Neural progenitor cell (in vitro differentiated cells): Measurements from ENCODE around the gene SDC4. TPM values are rescaled to one million over a fixed set of nuclear protein-coding genes. Genes with fewer than 3 reads are reported as not detected.

Experiments used
- DNase-seq: peaks from one replicate; pipeline ENCODE4 v3.0.0-alpha.2; 2016; ENCODE audit warnings: low spot score
- H2AFZ ChIP-seq: fragments of 200-600 bp; sonication (generic); replicated peaks from 2 replicates; pipeline ENCODE4 v1.6.1; 2016; ENCODE audit warnings: antibody characterized with exemption
- H3F3A ChIP-seq: fragments of 200-600 bp; sonication (generic); 2 replicates; pipeline ENCODE4 v1.6.1; 2016; ENCODE audit warnings: antibody characterized with exemption, low read depth
- H3K27ac ChIP-seq: fragments of 200-600 bp; sonication (generic); 2 replicates; pipeline ENCODE4 v1.5.1; 2016; ENCODE audit warnings: mild to moderate bottlenecking
- H3K27me3 ChIP-seq: fragments of 200-600 bp; sonication (generic); 2 replicates; pipeline ENCODE4 v1.6.1; 2016; ENCODE audit warnings: mild to moderate bottlenecking, moderate library complexity
- H3K36me3 ChIP-seq: fragments of 200-600 bp; sonication (generic); 2 replicates; pipeline ENCODE4 v1.5.1; 2016
- H3K4me1 ChIP-seq: fragments of 200-600 bp; sonication (generic); 2 replicates; pipeline ENCODE4 v1.6.1; 2016; ENCODE audit warnings: mixed run types
- H3K4me2 ChIP-seq: fragments of 200-600 bp; sonication (generic); 2 replicates; pipeline ENCODE4 v1.6.1; 2016
- H3K4me3 ChIP-seq: fragments of 200-600 bp; sonication (generic); 2 replicates; pipeline ENCODE4 v1.5.1; 2016
- H3K79me2 ChIP-seq: fragments of 200-600 bp; sonication (generic); 2 replicates; pipeline ENCODE4 v1.6.1; 2016; ENCODE audit warnings: low read depth
- H3K9ac ChIP-seq: fragments of 200-600 bp; sonication (generic); 2 replicates; pipeline ENCODE4 v1.6.1; 2016
- H3K9me3 ChIP-seq: fragments of 200-600 bp; sonication (generic); 2 replicates; pipeline ENCODE4 v1.5.1; 2016; ENCODE audit warnings: low read depth
- H4K20me1 ChIP-seq: fragments of 200-600 bp; sonication (generic); 2 replicates; pipeline ENCODE4 v1.6.1; 2016; ENCODE audit warnings: low read depth
- H3K27ac Mint-ChIP-seq: 3 replicates; pipeline ENCODE4 v1.8.0; 2021; ENCODE audit warnings: mixed read lengths
- H3K27me3 Mint-ChIP-seq: 2 replicates; pipeline ENCODE4 v1.8.0; 2022; ENCODE audit warnings: low read depth, mild to moderate bottlenecking, inconsistent platforms, moderate library complexity, mixed read lengths; ENCODE audit not compliant: insufficient read depth
- H3K36me3 Mint-ChIP-seq: 3 replicates; pipeline ENCODE4 v1.8.0; 2021; ENCODE audit warnings: mixed read lengths
- H3K4me1 Mint-ChIP-seq: 3 replicates; pipeline ENCODE4 v1.8.0; 2021; ENCODE audit warnings: mixed read lengths
- H3K4me3 Mint-ChIP-seq: 3 replicates; pipeline ENCODE4 v1.8.0; 2021; ENCODE audit warnings: mild to moderate bottlenecking, moderate library complexity, mixed read lengths
- H3K9me3 Mint-ChIP-seq: 3 replicates; pipeline ENCODE4 v1.8.0; 2020; ENCODE audit warnings: mixed read lengths
- CTCF ChIP-seq: fragments of 200-600 bp; sonication (generic); IDR thresholded peaks from 2 replicates; pipeline ENCODE4 v1.5.1; 2017; ENCODE audit warnings: antibody characterized with exemption, mild to moderate bottlenecking
- EZH2 ChIP-seq: fragments of 200-600 bp; sonication (generic); IDR thresholded peaks from 2 replicates; pipeline ENCODE4 v1.6.1; 2017; ENCODE audit warnings: antibody characterized with exemption, mild to moderate bottlenecking, moderate library complexity
- EZH2phosphoT487 ChIP-seq: fragments of 200-600 bp; sonication (generic); IDR thresholded peaks from 2 replicates; pipeline ENCODE4 v1.6.1; 2017; ENCODE audit warnings: antibody characterized with exemption
- total RNA-seq: library from RNA; depleted of rRNA; stranded (reverse); fragments of >200 nt; gene quantifications from 2 replicates; pipeline ENCODE4 v1.2.3, GENCODE V29; 2015; ENCODE audit warnings: low replicate concordance

Gene SDC4
- total RNA-seq, 1 donor from 2014 or later = 19.3 TPM

GRCh38 chr20:45341579-45341938, 6.7 kb downstream of the SDC4 start:
- peaks cover 32% of the 10 kb centered on the region for H3F3A ChIP-seq
- H4K20me1 ChIP-seq = peaks cover 8% of the 10 kb centered on the region
- no peak overlapping the region for H3K27ac ChIP-seq
- no peaks in the 10 kb centered on the region for H3K36me3 ChIP-seq
- peak overlapping the region; percentile 92 for H3K27ac Mint-ChIP-seq
- peak overlapping the region; percentile 64 for H3K4me2 ChIP-seq
- H3K4me1 ChIP-seq = peaks cover 71% of the 10 kb centered on the region
- H3K9me3 ChIP-seq = no peaks in the 10 kb centered on the region
- no peak overlapping the region for H3K9ac ChIP-seq
- H3K27me3 Mint-ChIP-seq = peaks cover 4% of the 10 kb centered on the region
- no peaks in the 10 kb centered on the region for H3K27me3 ChIP-seq
- peak overlapping the region; percentile 8 for H3K4me3 ChIP-seq
- H2AFZ ChIP-seq = no peak overlapping the region
- TF ChIP-seq EZH2phosphoT487 (no peak), CTCF (no peak), EZH2 (no peak)
- no peak for DNase-seq
- H3K79me2 ChIP-seq = peaks cover 30% of the 10 kb centered on the region
- no peaks in the 10 kb centered on the region for H3K36me3 Mint-ChIP-seq
- peak overlapping the region; percentile 73 for H3K4me3 Mint-ChIP-seq
- peaks cover 90% of the 10 kb centered on the region for H3K4me1 Mint-ChIP-seq
- no peaks in the 10 kb centered on the region for H3K9me3 Mint-ChIP-seq

GRCh38 chr20:45340951-45341350, 7.3 kb downstream of the SDC4 start:
- Mint-ChIP-seq H3K4me3 (peak overlapping the region; percentile 57), H3K36me3 (no peaks in the 10 kb centered on the region), H3K4me1 (peaks cover 85% of the 10 kb centered on the region), H3K27ac (peak overlapping the region; percentile 94), H3K27me3 (peaks cover 4% of the 10 kb centered on the region), H3K9me3 (no peaks in the 10 kb centered on the region)
- H3K36me3 ChIP-seq = no peaks in the 10 kb centered on the region
- H3K4me2 ChIP-seq = peak overlapping the region; percentile 64
- TF ChIP-seq EZH2 (no peak), CTCF (no peak), EZH2phosphoT487 (no peak)
- no peak overlapping the region for H3K27ac ChIP-seq
- H3K9me3 ChIP-seq = no peaks in the 10 kb centered on the region
- H2AFZ ChIP-seq = no peak overlapping the region
- peaks cover 67% of the 10 kb centered on the region for H3K4me1 ChIP-seq
- H3K27me3 ChIP-seq = no peaks in the 10 kb centered on the region
- peaks cover 32% of the 10 kb centered on the region for H3F3A ChIP-seq
- peak overlapping the region; percentile 8 for H3K4me3 ChIP-seq
- peak; percentile 66 for DNase-seq
- H4K20me1 ChIP-seq = peaks cover 8% of the 10 kb centered on the region
- H3K9ac ChIP-seq = no peak overlapping the region
- H3K79me2 ChIP-seq = peaks cover 25% of the 10 kb centered on the region

GRCh38 chr20:45340236-45340847, 7.9 kb downstream of the SDC4 start:
- Mint-ChIP-seq H3K27me3 (peaks cover 4% of the 10 kb centered on the region), H3K4me1 (peaks cover 83% of the 10 kb centered on the region), H3K9me3 (no peaks in the 10 kb centered on the region), H3K36me3 (no peaks in the 10 kb centered on the region), H3K27ac (peak overlapping the region; percentile 94), H3K4me3 (peak overlapping the region; percentile 57)
- no peak overlapping the region for H3K27ac ChIP-seq
- H3F3A ChIP-seq = peaks cover 34% of the 10 kb centered on the region
- no peak overlapping the region for H2AFZ ChIP-seq
- TF ChIP-seq EZH2phosphoT487 = no peak
- no peak for TF ChIP-seq EZH2
- no peak for TF ChIP-seq CTCF
- H3K4me1 ChIP-seq = peaks cover 69% of the 10 kb centered on the region
- no peak overlapping the region for H3K9ac ChIP-seq
- H3K4me3 ChIP-seq = no peak overlapping the region
- peaks cover 20% of the 10 kb centered on the region for H3K79me2 ChIP-seq
- H3K9me3 ChIP-seq = no peaks in the 10 kb centered on the region
- H3K27me3 ChIP-seq = no peaks in the 10 kb centered on the region
- H3K4me2 ChIP-seq = peak overlapping the region; percentile 64
- DNase-seq = no peak
- peaks cover 8% of the 10 kb centered on the region for H4K20me1 ChIP-seq
- no peaks in the 10 kb centered on the region for H3K36me3 ChIP-seq
